Liver (tissue), 9 donors: ENCODE results near the gene NUP214. TPM values are rescaled to one million over a fixed set of nuclear protein-coding genes. Genes with fewer than 3 reads are reported as not detected.

ENCODE experiments used
- DNase-seq: peaks from one replicate; pipeline ENCODE4 v3.0.0-alpha.2; 2017; ENCODE audit warnings: low spot score
- H3K27ac ChIP-seq, 2 donors: one replicate each; pipeline ENCODE4 v1.7.0; 2013; ENCODE audit warnings: inconsistent platforms in 2 of 2, low read length in 2 of 2, control low read depth in 1 of 2, low read depth in 1 of 2, mild to moderate bottlenecking in 1 of 2
- H3K27me3 ChIP-seq, 4 donors: one replicate each; pipeline versions ENCODE4 v1.6.1 to v1.7.0; 2013; ENCODE audit warnings: low read length in 3 of 4, inconsistent platforms in 1 of 4, mild to moderate bottlenecking in 1 of 4, moderate library complexity in 1 of 4; ENCODE audit not compliant: control insufficient read depth in 4 of 4, insufficient read depth in 4 of 4
- H3K36me3 ChIP-seq, 4 donors: one replicate each; pipeline versions ENCODE4 v1.6.1 to v1.7.0; 2013; ENCODE audit warnings: low read length in 3 of 4, mild to moderate bottlenecking in 3 of 4, low read depth in 1 of 4, moderate library complexity in 1 of 4; ENCODE audit not compliant: control insufficient read depth in 4 of 4, insufficient read depth in 3 of 4
- H3K4me1 ChIP-seq, 4 donors: one replicate each; pipeline versions ENCODE4 v1.6.1 to v1.7.0; 2013; ENCODE audit warnings: low read length in 3 of 4, mild to moderate bottlenecking in 3 of 4, moderate library complexity in 1 of 4; ENCODE audit not compliant: control insufficient read depth in 4 of 4, insufficient read depth in 4 of 4
- H3K4me3 ChIP-seq, 3 donors: one replicate each; pipeline versions ENCODE4 v1.6.1 to v1.7.0; 2013; ENCODE audit warnings: low read length in 3 of 3, control low read depth in 1 of 3, low read depth in 1 of 3, mild to moderate bottlenecking in 1 of 3
- H3K9ac ChIP-seq, 2 donors: one replicate each; pipeline ENCODE4 v1.7.0; 2013; ENCODE audit warnings: low read length in 2 of 2, mild to moderate bottlenecking in 2 of 2, moderate library complexity in 2 of 2, control low read depth in 1 of 2, low read depth in 1 of 2
- H3K9me3 ChIP-seq, 4 donors: one replicate each; pipeline versions ENCODE4 v1.6.1 to v1.7.0; 2013; ENCODE audit warnings: low read length in 3 of 4; ENCODE audit not compliant: control insufficient read depth in 4 of 4
- CTCF ChIP-seq: fragments of 150-350 bp; IDR thresholded peaks from 2 replicates; pipeline ENCODE4 v1.5.1; 2017; ENCODE audit warnings: improper control_type of control experiment, low read depth, low read length; ENCODE audit not compliant: missing input control
- EGR1 ChIP-seq, 2 donors: IDR thresholded peaks; 2 replicates each; pipeline ENCODE4 v1.6.1; 2016 to 2018; ENCODE audit warnings: antibody characterized with exemption in 2 of 2, low read depth in 2 of 2
- FOXA1 ChIP-seq: IDR thresholded peaks from 2 replicates; pipeline ENCODE4 v1.6.1; 2016; ENCODE audit warnings: antibody characterized with exemption
- FOXA2 ChIP-seq: IDR thresholded peaks from 2 replicates; pipeline ENCODE4 v1.6.1; 2016; ENCODE audit warnings: antibody characterized with exemption
- GABPA ChIP-seq, 2 donors: IDR thresholded peaks in 1 of 2; conservative IDR thresholded peaks in 1 of 2; 2 replicates each; pipeline ENCODE4 v1.6.1; 2016; ENCODE audit warnings: antibody characterized with exemption in 2 of 2, mild to moderate bottlenecking in 1 of 2, moderate library complexity in 1 of 2
- HNF4A ChIP-seq, 2 donors: conservative IDR thresholded peaks; 2 replicates each; pipeline ENCODE4 v1.6.1; 2016; ENCODE audit warnings: antibody characterized with exemption in 2 of 2, mild to moderate bottlenecking in 2 of 2
- HNF4G ChIP-seq: IDR thresholded peaks from 2 replicates; pipeline ENCODE4 v1.6.1; 2016; ENCODE audit warnings: antibody characterized with exemption
- JUND ChIP-seq, 2 donors: IDR thresholded peaks; 2 replicates each; pipeline ENCODE4 v1.6.1; 2016; ENCODE audit warnings: antibody characterized with exemption in 2 of 2
- MAX ChIP-seq: IDR thresholded peaks from 2 replicates; pipeline ENCODE4 v1.6.1; 2016; ENCODE audit warnings: antibody characterized with exemption
- NR2F2 ChIP-seq: IDR thresholded peaks from 2 replicates; pipeline ENCODE4 v1.6.1; 2016; ENCODE audit warnings: antibody characterized with exemption
- RAD21 ChIP-seq, 2 donors: IDR thresholded peaks; 2 replicates each; pipeline ENCODE4 v1.6.1; 2016; ENCODE audit warnings: antibody characterized with exemption in 2 of 2, mild to moderate bottlenecking in 2 of 2
- REST ChIP-seq: IDR thresholded peaks from 2 replicates; pipeline ENCODE4 v1.6.1; 2016; ENCODE audit warnings: antibody characterized with exemption, mild to moderate bottlenecking
- RXRA ChIP-seq, 2 donors: IDR thresholded peaks; 2 replicates each; pipeline ENCODE4 v1.6.1; 2017 to 2018; ENCODE audit warnings: antibody characterized with exemption in 2 of 2, mild to moderate bottlenecking in 1 of 2
- SP1 ChIP-seq: IDR thresholded peaks from 2 replicates; pipeline ENCODE4 v1.6.1; 2018; ENCODE audit warnings: antibody characterized with exemption, mild to moderate bottlenecking
- TAF1 ChIP-seq: conservative IDR thresholded peaks from 2 replicates; pipeline ENCODE4 v1.6.1; 2016; ENCODE audit warnings: antibody characterized with exemption, mild to moderate bottlenecking
- YY1 ChIP-seq: IDR thresholded peaks from 2 replicates; pipeline ENCODE4 v1.6.1; 2016; ENCODE audit warnings: antibody characterized with exemption, mild to moderate bottlenecking
- ZBTB33 ChIP-seq: IDR thresholded peaks from 2 replicates; pipeline ENCODE4 v1.6.1; 2016; ENCODE audit warnings: antibody characterized with exemption
- WGBS: extraction: QIAGEN DNeasy Blood & Tissue Kit; methylation state at CpG from one replicate; pipeline ENCODE4 v1.1.7; 2013; 5-methylcytosine and 5-hydroxymethylcytosine counted together
- polyA plus RNA-seq, 2 donors: library from polyadenylated mRNA; stranded (reverse) in 1 of 2; unstranded in 1 of 2; fragments of 200-250 nt in 1 of 2; fragments of >200 nt in 1 of 2; fragmentation: Nextera tagmentation in 1 of 2; extraction: Ambion mirVana in 1 of 2; gene quantifications; one replicate each; pipeline versions ENCODE4 v1.2.1 to v1.2.3, GENCODE V29; 2013 to 2015
- total RNA-seq, 2 donors: library from RNA; depleted of rRNA; stranded (reverse); fragments of >200 nt; gene quantifications; one replicate each; pipeline ENCODE4 v1.2.3, GENCODE V29; 2014
- donor health status: healthy.
- donor health status: healthy.
- donor health status: healthy.
- donor health status: healthy.
- donor health status: healthy.

Gene NUP214
- total and polyA plus RNA-seq, 4 donors: 8.8 to 19.5 (median 16.5) TPM

GRCh38 chr9:131227112-131227958 is 101.9 kb downstream of the NUP214 start:
- no peak for DNase-seq
- Histone ChIP-seq H3K4me3 (no peak overlapping the region), H3K27me3 (no peaks in the 10 kb centered on the region), H3K9ac (no peak overlapping the region), H3K9me3 (no peaks in the 10 kb centered on the region), H3K36me3 (peaks cover 2 to 40% (median 14%) of the 10 kb centered on the region in 4 donors), H3K4me1 (peaks cover 0 to 10% (median 9%) of the 10 kb centered on the region in 4 donors), H3K27ac (no peak overlapping the region)
- WGBS: 45% methylated on average over 9 of the region's 9 CpGs
- peak in 1 of 2 donors; percentile 28 for TF ChIP-seq RXRA (IDR thresholded peaks at IDR 0.05)
- TF ChIP-seq ZBTB33: no peak
- no peak for TF ChIP-seq GABPA (IDR thresholded peaks at IDR 0.05 in 1 of 2, conservative IDR thresholded peaks at IDR 0.05 in 1 of 2)
- TF ChIP-seq HNF4A (conservative IDR thresholded peaks at IDR 0.05): peak in 1 of 2 donors; percentile 15

GRCh38 chr9:131227959-131228460 is 102.6 kb downstream of the NUP214 start:
- no peak overlapping the region for H3K9ac ChIP-seq
- H3K27me3 ChIP-seq: no peaks in the 10 kb centered on the region
- peak overlapping the region in 1 of 3 donors; percentile 2 for H3K4me3 ChIP-seq
- peaks cover 0 to 10% (median 9%) of the 10 kb centered on the region in 4 donors for H3K4me1 ChIP-seq
- no peak for DNase-seq
- no peak overlapping the region for H3K27ac ChIP-seq
- H3K9me3 ChIP-seq: no peaks in the 10 kb centered on the region
- peaks cover 5 to 45% (median 14%) of the 10 kb centered on the region in 4 donors for H3K36me3 ChIP-seq
- 82% methylated on average over 9 of the region's 9 CpGs for WGBS
- TF ChIP-seq HNF4G (no peak), FOXA1 (no peak), NR2F2 (no peak), MAX (no peak), ZBTB33 (no peak), YY1 (no peak), REST (no peak), CTCF (no peak), EGR1 (IDR thresholded peaks at IDR 0.05; ENCODE audit: low read depth in 2 of 2) (no peak), HNF4A (conservative IDR thresholded peaks at IDR 0.05) (no peak), RXRA (IDR thresholded peaks at IDR 0.05) (no peak), GABPA (IDR thresholded peaks at IDR 0.05 in 1 of 2, conservative IDR thresholded peaks at IDR 0.05 in 1 of 2) (no peak), RAD21 (IDR thresholded peaks at IDR 0.05) (no peak), TAF1 (no peak), FOXA2 (no peak), SP1 (no peak), JUND (IDR thresholded peaks at IDR 0.05) (no peak)
